Nephron progenitor cell (in vitro differentiated cells): Measurements from ENCODE around the gene LINC01488.
A peak's percentile ranks its signal among the peaks of the same experiment; 100 is the strongest.

ENCODE experiments used
- DNase-seq: peaks from one replicate; pipeline ENCODE4 v3.0.0; 2021
- H3K27ac Mint-ChIP-seq: 2 replicates; pipeline ENCODE4 v1.8.0; 2021; ENCODE audit warnings: mild to moderate bottlenecking, moderate library complexity, mixed read lengths
- H3K27me3 Mint-ChIP-seq: 2 replicates; pipeline ENCODE4 v1.8.0; 2021; ENCODE audit warnings: mild to moderate bottlenecking, low read depth, mixed read lengths; ENCODE audit not compliant: poor library complexity
- H3K36me3 Mint-ChIP-seq: 2 replicates; pipeline ENCODE4 v1.8.0; 2021; ENCODE audit warnings: low read depth, mixed read lengths
- H3K4me1 Mint-ChIP-seq: 2 replicates; pipeline ENCODE4 v1.8.0; 2021; ENCODE audit warnings: mixed read lengths
- H3K4me3 Mint-ChIP-seq: 2 replicates; pipeline ENCODE4 v1.8.0; 2021; ENCODE audit warnings: mild to moderate bottlenecking, moderate library complexity, mixed read lengths
- H3K9me3 Mint-ChIP-seq: 2 replicates; pipeline ENCODE4 v1.8.0; 2021; ENCODE audit warnings: mild to moderate bottlenecking, moderate library complexity, mixed read lengths
- CTCF ChIP-seq: fragments of 200-600 bp; sonication (generic); IDR thresholded peaks from 2 replicates; pipeline ENCODE4 v1.5.0; 2021; ENCODE audit warnings: antibody characterized with exemption

Gene LINC01488

GRCh38 chr11:69501121-69501489, 19.6 kb downstream of the LINC01488 start:
- H3K4me3 Mint-ChIP-seq: no peak overlapping the region
- no peak for TF ChIP-seq CTCF
- H3K27ac Mint-ChIP-seq: no peak overlapping the region
- H3K9me3 Mint-ChIP-seq: peaks cover 9% of the 10 kb centered on the region
- H3K27me3 Mint-ChIP-seq: peaks cover 17% of the 10 kb centered on the region
- H3K4me1 Mint-ChIP-seq: peaks cover 17% of the 10 kb centered on the region
- peaks cover 1% of the 10 kb centered on the region for H3K36me3 Mint-ChIP-seq
- DNase-seq: no peak

GRCh38 chr11:69501891-69502860, 20.7 kb downstream of the LINC01488 start:
- Mint-ChIP-seq H3K4me1 (peaks cover 17% of the 10 kb centered on the region), H3K27me3 (peaks cover 20% of the 10 kb centered on the region), H3K36me3 (peaks cover 6% of the 10 kb centered on the region), H3K4me3 (no peak overlapping the region), H3K9me3 (peaks cover 18% of the 10 kb centered on the region), H3K27ac (peak overlapping the region; percentile 39)
- no peak for TF ChIP-seq CTCF
- no peak for DNase-seq

- DNase-seq: no peak
- H3K36me3 Mint-ChIP-seq: peaks cover 6% of the 10 kb centered on the region
- H3K4me1 Mint-ChIP-seq: peaks cover 13% of the 10 kb centered on the region
- peaks cover 21% of the 10 kb centered on the region for H3K9me3 Mint-ChIP-seq
- no peak overlapping the region for H3K27ac Mint-ChIP-seq
- H3K4me3 Mint-ChIP-seq: no peak overlapping the region
- TF ChIP-seq CTCF: no peak
- H3K27me3 Mint-ChIP-seq: peaks cover 23% of the 10 kb centered on the region
Observed at GRCh38 chr11:69504127-69504526, 22.7 kb downstream of the LINC01488 start.

GRCh38 chr11:69504576-69505335, 23.3 kb downstream of the LINC01488 start:
- peaks cover 21% of the 10 kb centered on the region for H3K27me3 Mint-ChIP-seq
- peaks cover 6% of the 10 kb centered on the region for H3K36me3 Mint-ChIP-seq
- H3K27ac Mint-ChIP-seq: no peak overlapping the region
- no peak for DNase-seq
- H3K9me3 Mint-ChIP-seq: peaks cover 21% of the 10 kb centered on the region
- peaks cover 12% of the 10 kb centered on the region for H3K4me1 Mint-ChIP-seq
- H3K4me3 Mint-ChIP-seq: no peak overlapping the region
- TF ChIP-seq CTCF: no peak

- DNase-seq: no peak
- H3K27ac Mint-ChIP-seq: no peak overlapping the region
- H3K4me3 Mint-ChIP-seq: no peak overlapping the region
- H3K9me3 Mint-ChIP-seq: peaks cover 21% of the 10 kb centered on the region
- peaks cover 26% of the 10 kb centered on the region for H3K4me1 Mint-ChIP-seq
- peaks cover 6% of the 10 kb centered on the region for H3K36me3 Mint-ChIP-seq
- peaks cover 12% of the 10 kb centered on the region for H3K27me3 Mint-ChIP-seq
- no peak for TF ChIP-seq CTCF
Observed at GRCh38 chr11:69508974-69509373, 27.5 kb downstream of the LINC01488 start.
